ENCODE data around the gene WDR33.

- TF ChIP-seq CTCF (IDR thresholded peaks at IDR 0.05) (no peak), POLR2A (IDR thresholded peaks at IDR 0.05) (no peak)
Measured at GRCh38 chr2:127768775-127769479, 42.0 kb downstream of the WDR33 start.
